ENCODE measurements around the gene SLC6A18. TPM values are rescaled to one million over a fixed set of nuclear protein-coding genes. Genes with fewer than 3 reads are reported as not detected.

Gene SLC6A18
- total and polyA plus RNA-seq, 3 experiments from 2014 or later: not detected

- CTCF ChIA-PET: no interaction called here
- H3K9me3 Mint-ChIP-seq: no peaks in the 10 kb centered on the region
- H3K4me1 ChIP-seq (ENCODE audit: insufficient read depth, low read length): no peaks in the 10 kb centered on the region
Measured at GRCh38 chr5:1214936-1215220, 10.3 kb upstream of the SLC6A18 start.

DNA sequence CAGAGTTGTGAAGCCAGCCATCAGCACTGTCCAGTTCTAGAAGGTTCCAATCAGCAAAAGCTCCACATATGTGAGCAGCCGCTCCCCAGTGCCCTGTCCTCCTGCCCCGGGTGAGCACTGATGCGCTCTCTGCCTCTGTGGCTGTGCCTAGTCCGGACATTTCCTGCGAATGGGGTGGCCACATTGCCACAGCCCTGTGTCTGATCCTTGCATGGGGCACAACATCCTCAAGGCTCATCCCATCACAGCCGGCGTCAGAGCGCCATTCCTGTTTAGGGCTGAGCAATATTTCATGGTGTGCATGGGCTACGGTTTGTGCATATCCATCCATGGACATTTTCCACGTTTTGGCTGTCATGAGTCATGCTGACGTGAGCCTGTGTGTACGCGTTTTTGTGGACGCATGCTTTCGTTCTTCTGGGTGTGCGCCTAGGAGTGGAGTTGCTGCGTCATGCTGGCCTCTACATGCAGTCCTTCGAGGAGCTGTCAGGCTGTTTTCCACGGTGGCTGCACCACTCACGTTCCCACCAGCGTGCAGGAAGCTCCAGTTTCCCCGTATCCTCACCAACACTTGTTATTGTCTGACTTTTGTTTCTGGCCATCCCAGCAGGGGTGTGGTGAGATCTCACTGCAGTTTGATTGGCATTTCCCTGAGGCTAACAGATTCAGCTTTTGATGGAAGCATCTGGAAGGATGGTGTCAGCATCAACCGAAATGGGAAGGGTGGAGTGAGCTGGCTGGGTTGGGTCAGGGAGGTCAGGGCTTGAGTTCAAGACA is 9.7 kb upstream of the SLC6A18 start:
- Histone ChIP-seq H3K27me3 (ENCODE audit: insufficient read depth, low read length, poor library complexity, severe bottlenecking) (no peaks in the 10 kb centered on the region), H3K36me3 (ENCODE audit: insufficient read depth, low read length) (no peaks in the 10 kb centered on the region), H3K4me3 (ENCODE audit: low read length) (no peak overlapping the region), H3K9me3 (ENCODE audit: low read length) (no peaks in the 10 kb centered on the region), H3K4me1 (ENCODE audit: insufficient read depth, low read length) (no peaks in the 10 kb centered on the region), H3K27ac (ENCODE audit: low read depth, low read length) (no peak overlapping the region)
- no peaks in the 10 kb centered on the region for H3K9me3 Mint-ChIP-seq
- peaks cover 2 to 13% of the 10 kb centered on the region in 2 donors for H3K27me3 Mint-ChIP-seq
- ChIA-PET POLR2A (no interaction called here), CTCF (no interaction called here)
- no peak overlapping the region for H3K4me3 Mint-ChIP-seq
- no peaks in the 10 kb centered on the region for H3K36me3 Mint-ChIP-seq
- peak overlapping the region in 2 of 8 donors; percentile 32 to 50 for H3K27ac Mint-ChIP-seq
- H3K4me1 Mint-ChIP-seq: no peaks in the 10 kb centered on the region
- peak in 1 of 5 donors; percentile 36 for DNase-seq

More at GRCh38 chr5:1214936-1215220, 10.3 kb upstream of the SLC6A18 start:
- Histone ChIP-seq H3K4me3 (ENCODE audit: low read length) (no peak overlapping the region), H3K27me3 (ENCODE audit: insufficient read depth, low read length, poor library complexity, severe bottlenecking) (no peaks in the 10 kb centered on the region), H3K9me3 (ENCODE audit: low read length) (no peaks in the 10 kb centered on the region), H3K36me3 (ENCODE audit: insufficient read depth, low read length) (no peaks in the 10 kb centered on the region), H3K27ac (ENCODE audit: low read depth, low read length) (no peak overlapping the region)
- DNase-seq: no peak
- no peaks in the 10 kb centered on the region for H3K4me1 Mint-ChIP-seq
- no peak overlapping the region for H3K4me3 Mint-ChIP-seq
- no peak overlapping the region for H3K27ac Mint-ChIP-seq
- peaks cover 2 to 13% of the 10 kb centered on the region in 2 donors for H3K27me3 Mint-ChIP-seq
- POLR2A ChIA-PET: no interaction called here
- H3K36me3 Mint-ChIP-seq: no peaks in the 10 kb centered on the region

- Histone ChIP-seq H3K27me3 (ENCODE audit: insufficient read depth, low read length, poor library complexity, severe bottlenecking) (no peaks in the 10 kb centered on the region), H3K4me3 (ENCODE audit: low read length) (no peak overlapping the region), H3K4me1 (ENCODE audit: insufficient read depth, low read length) (no peaks in the 10 kb centered on the region), H3K27ac (ENCODE audit: low read depth, low read length) (no peak overlapping the region), H3K9me3 (ENCODE audit: low read length) (no peaks in the 10 kb centered on the region), H3K36me3 (ENCODE audit: insufficient read depth, low read length) (no peaks in the 10 kb centered on the region)
- Mint-ChIP-seq H3K4me1 (no peaks in the 10 kb centered on the region), H3K27me3 (peaks cover 2 to 13% of the 10 kb centered on the region in 2 donors), H3K27ac (peak overlapping the region in 1 of 8 donors; percentile 67), H3K9me3 (no peaks in the 10 kb centered on the region), H3K4me3 (no peak overlapping the region), H3K36me3 (no peaks in the 10 kb centered on the region)
- CTCF ChIA-PET: no interaction called here
- POLR2A ChIA-PET: no interaction called here
- DNase-seq: peak in 1 of 5 donors; percentile 41
Measured at GRCh38 chr5:1216211-1216917, 8.8 kb upstream of the SLC6A18 start.

DNA sequence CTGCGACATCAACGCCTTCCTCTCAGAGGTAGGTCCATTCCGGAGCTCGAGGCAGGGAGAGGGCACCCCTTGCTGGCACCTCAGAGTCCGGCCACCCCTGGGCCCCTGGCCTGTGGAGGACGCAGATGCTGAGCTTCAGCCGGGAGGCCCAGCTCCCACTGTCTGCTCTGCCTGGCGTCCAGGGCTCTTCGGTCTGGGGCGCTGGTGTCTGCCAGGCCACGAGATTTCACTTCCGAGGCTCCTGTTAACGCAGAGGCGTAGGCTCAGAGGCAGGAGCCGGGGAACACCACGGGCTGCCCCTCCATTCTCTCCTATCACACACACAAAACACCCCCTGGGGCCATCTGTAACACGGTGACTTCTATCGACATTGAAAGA is 8.3 kb upstream of the SLC6A18 start:
- Histone ChIP-seq H3K27me3 (ENCODE audit: insufficient read depth, low read length, poor library complexity, severe bottlenecking) (no peaks in the 10 kb centered on the region), H3K36me3 (ENCODE audit: insufficient read depth, low read length) (no peaks in the 10 kb centered on the region), H3K4me3 (ENCODE audit: low read length) (no peak overlapping the region), H3K9me3 (ENCODE audit: low read length) (no peaks in the 10 kb centered on the region), H3K27ac (ENCODE audit: low read depth, low read length) (no peak overlapping the region), H3K4me1 (ENCODE audit: insufficient read depth, low read length) (no peaks in the 10 kb centered on the region)
- ChIA-PET CTCF (no interaction called here), POLR2A (no interaction called here)
- no peaks in the 10 kb centered on the region for H3K9me3 Mint-ChIP-seq
- H3K27me3 Mint-ChIP-seq: peaks cover 2 to 13% of the 10 kb centered on the region in 2 donors
- no peak overlapping the region for H3K4me3 Mint-ChIP-seq
- H3K27ac Mint-ChIP-seq: peak overlapping the region in 1 of 8 donors; percentile 47
- DNase-seq: no peak
- no peaks in the 10 kb centered on the region for H3K36me3 Mint-ChIP-seq
- H3K4me1 Mint-ChIP-seq: no peaks in the 10 kb centered on the region

DNA sequence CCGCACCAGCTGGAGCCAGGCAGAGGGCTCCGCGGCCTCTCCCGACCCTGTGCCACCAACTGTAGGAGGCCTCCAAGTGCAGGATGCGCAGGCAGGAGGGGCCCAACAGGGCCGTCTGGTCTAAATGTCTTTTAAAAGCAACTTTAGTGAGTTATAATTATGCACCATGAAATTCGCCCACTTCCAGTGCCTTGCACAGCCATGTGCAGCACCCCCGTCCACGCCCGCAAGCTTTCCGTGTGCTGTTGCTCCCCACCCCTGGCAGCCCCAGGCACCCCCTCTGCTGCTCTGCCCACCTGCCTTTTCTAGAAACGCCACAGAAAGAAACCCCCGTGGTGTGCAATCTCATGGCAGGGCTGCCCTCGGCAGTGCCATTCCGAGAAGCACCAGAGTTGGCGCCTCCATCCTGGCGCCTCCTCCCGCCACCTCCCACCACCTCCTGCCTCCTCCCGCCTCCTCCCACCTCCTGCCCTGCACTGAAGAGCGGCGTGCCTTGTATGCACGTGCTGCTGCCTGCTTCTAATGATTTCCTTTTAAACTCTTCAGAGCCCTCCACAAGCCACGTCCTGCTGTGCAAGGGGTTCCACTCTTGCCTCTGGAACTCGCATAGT is 7.5 kb upstream of the SLC6A18 start:
- H3K36me3 Mint-ChIP-seq: no peaks in the 10 kb centered on the region
- Histone ChIP-seq H3K9me3 (ENCODE audit: low read length) (no peaks in the 10 kb centered on the region), H3K27me3 (ENCODE audit: insufficient read depth, low read length, poor library complexity, severe bottlenecking) (no peaks in the 10 kb centered on the region), H3K36me3 (ENCODE audit: insufficient read depth, low read length) (no peaks in the 10 kb centered on the region), H3K27ac (ENCODE audit: low read depth, low read length) (no peak overlapping the region), H3K4me3 (ENCODE audit: low read length) (no peak overlapping the region), H3K4me1 (ENCODE audit: insufficient read depth, low read length) (no peaks in the 10 kb centered on the region)
- no peak overlapping the region for H3K4me3 Mint-ChIP-seq
- H3K9me3 Mint-ChIP-seq: no peaks in the 10 kb centered on the region
- peaks cover 0 to 13% of the 10 kb centered on the region in 2 donors for H3K27me3 Mint-ChIP-seq
- no peak for DNase-seq
- no peaks in the 10 kb centered on the region for H3K4me1 Mint-ChIP-seq
- POLR2A ChIA-PET: no interaction called here
- CTCF ChIA-PET: no interaction called here
- H3K27ac Mint-ChIP-seq: no peak overlapping the region

- CTCF ChIA-PET: no interaction called here
- no peaks in the 10 kb centered on the region for H3K9me3 Mint-ChIP-seq
- Histone ChIP-seq H3K36me3 (ENCODE audit: insufficient read depth, low read length) (no peaks in the 10 kb centered on the region), H3K27ac (ENCODE audit: low read depth, low read length) (no peak overlapping the region), H3K9me3 (ENCODE audit: low read length) (no peaks in the 10 kb centered on the region), H3K27me3 (ENCODE audit: insufficient read depth, low read length, poor library complexity, severe bottlenecking) (no peaks in the 10 kb centered on the region), H3K4me1 (ENCODE audit: insufficient read depth, low read length) (no peaks in the 10 kb centered on the region), H3K4me3 (ENCODE audit: low read length) (no peak overlapping the region)
- peaks cover 0 to 13% of the 10 kb centered on the region in 2 donors for H3K27me3 Mint-ChIP-seq
- POLR2A ChIA-PET: no interaction called here
- no peak overlapping the region for H3K27ac Mint-ChIP-seq
- DNase-seq: no peak
- H3K4me1 Mint-ChIP-seq: no peaks in the 10 kb centered on the region
- no peaks in the 10 kb centered on the region for H3K36me3 Mint-ChIP-seq
- no peak overlapping the region for H3K4me3 Mint-ChIP-seq
Measured at GRCh38 chr5:1218351-1219080, 6.7 kb upstream of the SLC6A18 start.

- CTCF ChIA-PET: no interaction called here
- no peaks in the 10 kb centered on the region for H3K9me3 Mint-ChIP-seq
- peaks cover 0 to 13% of the 10 kb centered on the region in 2 donors for H3K27me3 Mint-ChIP-seq
Measured at GRCh38 chr5:1219098-1219767, 5.9 kb upstream of the SLC6A18 start.

GRCh38 chr5:1219768-1220100 is 5.4 kb upstream of the SLC6A18 start:
- Mint-ChIP-seq H3K27ac (no peak overlapping the region), H3K27me3 (peaks cover 0 to 13% of the 10 kb centered on the region in 2 donors), H3K36me3 (no peaks in the 10 kb centered on the region), H3K4me1 (no peaks in the 10 kb centered on the region), H3K4me3 (no peak overlapping the region), H3K9me3 (no peaks in the 10 kb centered on the region)
- Histone ChIP-seq H3K9me3 (ENCODE audit: low read length) (no peaks in the 10 kb centered on the region), H3K4me3 (ENCODE audit: low read length) (no peak overlapping the region), H3K27ac (ENCODE audit: low read depth, low read length) (no peak overlapping the region), H3K27me3 (ENCODE audit: insufficient read depth, low read length, poor library complexity, severe bottlenecking) (no peaks in the 10 kb centered on the region), H3K4me1 (ENCODE audit: insufficient read depth, low read length) (no peaks in the 10 kb centered on the region), H3K36me3 (ENCODE audit: insufficient read depth, low read length) (no peaks in the 10 kb centered on the region)
- DNase-seq: no peak
- CTCF ChIA-PET: no interaction called here
- POLR2A ChIA-PET: no interaction called here

More at GRCh38 chr5:1219098-1219767, 5.9 kb upstream of the SLC6A18 start:
- H3K27ac Mint-ChIP-seq: peak overlapping the region in 1 of 8 donors; percentile 39
- POLR2A ChIA-PET: no interaction called here
- Histone ChIP-seq H3K4me1 (ENCODE audit: insufficient read depth, low read length) (no peaks in the 10 kb centered on the region), H3K27me3 (ENCODE audit: insufficient read depth, low read length, poor library complexity, severe bottlenecking) (no peaks in the 10 kb centered on the region), H3K36me3 (ENCODE audit: insufficient read depth, low read length) (no peaks in the 10 kb centered on the region), H3K4me3 (ENCODE audit: low read length) (no peak overlapping the region), H3K9me3 (ENCODE audit: low read length) (no peaks in the 10 kb centered on the region), H3K27ac (ENCODE audit: low read depth, low read length) (no peak overlapping the region)
- DNase-seq: no peak
- no peak overlapping the region for H3K4me3 Mint-ChIP-seq
- no peaks in the 10 kb centered on the region for H3K4me1 Mint-ChIP-seq
- no peaks in the 10 kb centered on the region for H3K36me3 Mint-ChIP-seq

Measured in CD8-positive, alpha-beta memory T cell (primary cell).